ENCODE measurements around the gene MTUS2.

Gene MTUS2

DNA sequence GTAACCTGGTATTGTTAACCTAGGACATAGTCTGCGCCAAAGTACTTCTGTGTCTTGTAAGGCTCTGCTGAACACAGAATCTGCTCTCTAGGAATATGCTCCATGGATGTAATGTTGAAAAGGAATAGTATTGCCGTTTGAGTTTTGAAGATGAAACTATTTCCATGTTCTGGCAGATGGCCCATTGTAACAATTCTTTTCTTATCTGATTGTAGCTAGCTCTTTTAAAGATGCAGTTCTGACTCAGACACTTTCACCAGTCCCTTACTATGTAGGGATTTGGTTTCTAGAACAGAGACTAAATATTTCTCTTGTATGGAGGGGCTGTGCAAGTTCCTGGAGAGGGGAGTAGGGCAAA is 185.6 kb downstream of the MTUS2 start:
- no peaks in the 10 kb centered on the region for H3K79me2 ChIP-seq (ENCODE audit: insufficient read depth, low read length)
- no peak overlapping the region for H3K9ac ChIP-seq (ENCODE audit: low read length)
- no peaks in the 10 kb centered on the region for H3K9me2 ChIP-seq (replicated peaks; ENCODE audit: insufficient read depth, low read length)
- no peak for TF ChIP-seq EZH2phosphoT487 (conservative IDR thresholded peaks at IDR 0.05; ENCODE audit: low read length)
- H2AFZ ChIP-seq (ENCODE audit: low read depth, low read length, severe bottlenecking), result no peak overlapping the region
- H3K27me3 ChIP-seq (ENCODE audit: low read length), result no peaks in the 10 kb centered on the region
- no peak overlapping the region for H3K27ac ChIP-seq (ENCODE audit: low read depth, low read length)
- H4K20me1 ChIP-seq (ENCODE audit: low read depth, low read length), result no peaks in the 10 kb centered on the region
- H3K4me2 ChIP-seq (ENCODE audit: low read depth, low read length, poor library complexity, severe bottlenecking), result no peak overlapping the region
- no peak overlapping the region for H3K4me3 ChIP-seq (ENCODE audit: insufficient read depth, low read length, poor library complexity, severe bottlenecking)
- no peaks in the 10 kb centered on the region for H3K9me3 ChIP-seq (ENCODE audit: insufficient read depth, low read length)
- no peaks in the 10 kb centered on the region for H3F3A ChIP-seq (ENCODE audit: insufficient read depth)
- H3K36me3 ChIP-seq (ENCODE audit: low read length), result no peaks in the 10 kb centered on the region

DNA sequence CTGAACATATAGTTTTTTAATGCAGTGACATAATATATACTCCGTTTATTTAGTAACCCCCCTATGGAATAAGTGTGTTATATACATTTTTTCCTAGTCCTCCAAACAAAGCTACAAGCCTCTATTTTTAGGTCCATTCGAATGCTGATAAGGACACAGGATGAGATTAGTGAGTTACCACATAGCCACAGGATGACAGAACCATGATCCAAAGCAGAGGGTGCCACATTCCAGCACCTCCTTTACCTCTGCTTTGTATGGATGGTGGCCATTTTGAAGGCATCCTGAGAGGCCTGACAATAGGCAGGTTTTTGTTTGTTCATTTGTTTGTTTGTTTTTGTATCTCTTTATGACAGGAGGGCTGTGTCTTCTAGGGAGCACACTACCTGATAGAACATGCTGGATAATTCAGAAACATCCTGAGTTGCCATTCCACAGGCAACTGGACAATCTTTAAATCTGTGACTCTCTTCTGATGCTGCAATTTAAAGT is 186.3 kb downstream of the MTUS2 start:
- Histone ChIP-seq H4K20me1 (ENCODE audit: low read depth, low read length) (no peaks in the 10 kb centered on the region), H3K27ac (ENCODE audit: low read depth, low read length) (no peak overlapping the region), H3K4me2 (ENCODE audit: low read depth, low read length, poor library complexity, severe bottlenecking) (no peak overlapping the region), H3K36me3 (ENCODE audit: low read length) (no peaks in the 10 kb centered on the region), H3K9me2 (replicated peaks; ENCODE audit: insufficient read depth, low read length) (no peaks in the 10 kb centered on the region), H3K4me3 (ENCODE audit: insufficient read depth, low read length, poor library complexity, severe bottlenecking) (no peak overlapping the region), H3K9ac (ENCODE audit: low read length) (no peak overlapping the region), H2AFZ (ENCODE audit: low read depth, low read length, severe bottlenecking) (no peak overlapping the region), H3K79me2 (ENCODE audit: insufficient read depth, low read length) (no peaks in the 10 kb centered on the region), H3K27me3 (ENCODE audit: low read length) (no peaks in the 10 kb centered on the region), H3F3A (ENCODE audit: insufficient read depth) (no peaks in the 10 kb centered on the region), H3K9me3 (ENCODE audit: insufficient read depth, low read length) (no peaks in the 10 kb centered on the region)
- no peak for TF ChIP-seq EZH2phosphoT487 (conservative IDR thresholded peaks at IDR 0.05; ENCODE audit: low read length)
- TF ChIP-seq, protein P1, sequence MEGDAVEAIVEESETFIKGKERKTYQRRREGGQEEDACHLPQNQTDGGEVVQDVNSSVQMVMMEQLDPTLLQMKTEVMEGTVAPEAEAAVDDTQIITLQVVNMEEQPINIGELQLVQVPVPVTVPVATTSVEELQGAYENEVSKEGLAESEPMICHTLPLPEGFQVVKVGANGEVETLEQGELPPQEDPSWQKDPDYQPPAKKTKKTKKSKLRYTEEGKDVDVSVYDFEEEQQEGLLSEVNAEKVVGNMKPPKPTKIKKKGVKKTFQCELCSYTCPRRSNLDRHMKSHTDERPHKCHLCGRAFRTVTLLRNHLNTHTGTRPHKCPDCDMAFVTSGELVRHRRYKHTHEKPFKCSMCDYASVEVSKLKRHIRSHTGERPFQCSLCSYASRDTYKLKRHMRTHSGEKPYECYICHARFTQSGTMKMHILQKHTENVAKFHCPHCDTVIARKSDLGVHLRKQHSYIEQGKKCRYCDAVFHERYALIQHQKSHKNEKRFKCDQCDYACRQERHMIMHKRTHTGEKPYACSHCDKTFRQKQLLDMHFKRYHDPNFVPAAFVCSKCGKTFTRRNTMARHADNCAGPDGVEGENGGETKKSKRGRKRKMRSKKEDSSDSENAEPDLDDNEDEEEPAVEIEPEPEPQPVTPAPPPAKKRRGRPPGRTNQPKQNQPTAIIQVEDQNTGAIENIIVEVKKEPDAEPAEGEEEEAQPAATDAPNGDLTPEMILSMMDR (IDR thresholded peaks at IDR 0.05; ENCODE audit: insufficient read depth, low read length, poor library complexity, severe bottlenecking), result no peak

DNA sequence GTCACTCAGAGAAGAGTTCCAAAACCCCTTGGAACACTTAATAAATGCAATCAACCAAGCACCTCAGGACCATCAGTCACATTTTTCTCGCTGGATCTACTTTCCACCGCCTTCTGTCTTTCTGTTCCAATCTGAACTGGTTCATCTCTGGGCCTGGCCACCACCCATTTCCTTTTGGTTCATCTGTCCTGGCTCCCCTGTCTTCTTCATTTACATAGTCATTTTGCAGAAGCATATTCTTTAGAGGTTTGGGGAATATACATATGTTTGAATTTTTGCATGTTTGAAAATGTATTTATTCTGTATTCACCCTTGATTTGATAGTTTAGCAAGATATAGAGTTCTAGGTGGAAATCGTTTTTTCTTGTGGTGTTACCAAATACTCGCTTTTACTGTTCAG is 188.2 kb downstream of the MTUS2 start:
- H2AFZ ChIP-seq (ENCODE audit: low read depth, low read length, severe bottlenecking), result no peak overlapping the region
- TF ChIP-seq EZH2phosphoT487 (conservative IDR thresholded peaks at IDR 0.05; ENCODE audit: low read length), result no peak
- TF ChIP-seq, protein P1 (IDR thresholded peaks at IDR 0.05; ENCODE audit: insufficient read depth, low read length, poor library complexity, severe bottlenecking), result no peak
- H3K27ac ChIP-seq (ENCODE audit: low read depth, low read length), result no peak overlapping the region
- no peak overlapping the region for H3K4me3 ChIP-seq (ENCODE audit: insufficient read depth, low read length, poor library complexity, severe bottlenecking)
- H3K27me3 ChIP-seq (ENCODE audit: low read length), result no peaks in the 10 kb centered on the region
- no peak overlapping the region for H3K4me2 ChIP-seq (ENCODE audit: low read depth, low read length, poor library complexity, severe bottlenecking)
- H3K79me2 ChIP-seq (ENCODE audit: insufficient read depth, low read length), result no peaks in the 10 kb centered on the region
- no peak overlapping the region for H3K9ac ChIP-seq (ENCODE audit: low read length)
- no peaks in the 10 kb centered on the region for H3K9me3 ChIP-seq (ENCODE audit: insufficient read depth, low read length)
- no peaks in the 10 kb centered on the region for H3F3A ChIP-seq (ENCODE audit: insufficient read depth)
- H3K9me2 ChIP-seq (replicated peaks; ENCODE audit: insufficient read depth, low read length), result no peaks in the 10 kb centered on the region
- H4K20me1 ChIP-seq (ENCODE audit: low read depth, low read length), result no peaks in the 10 kb centered on the region
- no peaks in the 10 kb centered on the region for H3K36me3 ChIP-seq (ENCODE audit: low read length)

DNA sequence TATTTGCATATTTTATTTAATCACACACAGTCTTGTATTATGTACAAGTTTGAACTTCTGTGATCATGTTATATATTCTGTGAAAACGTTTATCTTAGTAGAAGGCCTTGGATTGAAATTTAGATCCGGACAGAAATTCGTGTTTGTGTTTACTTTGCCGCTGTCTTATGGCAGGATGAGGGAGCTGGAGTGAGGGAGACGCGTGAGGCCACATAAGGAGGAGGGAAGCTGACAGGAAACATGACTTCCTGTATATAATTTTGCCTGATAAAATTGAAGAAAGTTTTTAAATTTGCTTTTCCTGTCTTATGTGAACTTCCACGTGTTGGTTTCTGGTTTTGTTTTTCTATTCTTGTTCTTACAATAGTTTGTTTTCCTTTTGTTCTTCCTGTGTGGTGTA is 200.2 kb downstream of the MTUS2 start:
- Histone ChIP-seq H3K4me2 (ENCODE audit: low read depth, low read length, poor library complexity, severe bottlenecking) (no peak overlapping the region), H3K9ac (ENCODE audit: low read length) (no peak overlapping the region), H3K79me2 (ENCODE audit: insufficient read depth, low read length) (no peaks in the 10 kb centered on the region), H3K27ac (ENCODE audit: low read depth, low read length) (no peak overlapping the region), H2AFZ (ENCODE audit: low read depth, low read length, severe bottlenecking) (no peak overlapping the region), H3K9me3 (ENCODE audit: insufficient read depth, low read length) (no peaks in the 10 kb centered on the region), H3K4me3 (ENCODE audit: insufficient read depth, low read length, poor library complexity, severe bottlenecking) (no peak overlapping the region), H3F3A (ENCODE audit: insufficient read depth) (no peaks in the 10 kb centered on the region), H3K36me3 (ENCODE audit: low read length) (no peaks in the 10 kb centered on the region), H3K27me3 (ENCODE audit: low read length) (no peaks in the 10 kb centered on the region), H4K20me1 (ENCODE audit: low read depth, low read length) (no peaks in the 10 kb centered on the region), H3K9me2 (replicated peaks; ENCODE audit: insufficient read depth, low read length) (no peaks in the 10 kb centered on the region)
- TF ChIP-seq, protein P1 (IDR thresholded peaks at IDR 0.05; ENCODE audit: insufficient read depth, low read length, poor library complexity, severe bottlenecking), result no peak

Data from SU-DHL-6 (cell line).